Measurements from ENCODE around the gene DDOST.

DNA sequence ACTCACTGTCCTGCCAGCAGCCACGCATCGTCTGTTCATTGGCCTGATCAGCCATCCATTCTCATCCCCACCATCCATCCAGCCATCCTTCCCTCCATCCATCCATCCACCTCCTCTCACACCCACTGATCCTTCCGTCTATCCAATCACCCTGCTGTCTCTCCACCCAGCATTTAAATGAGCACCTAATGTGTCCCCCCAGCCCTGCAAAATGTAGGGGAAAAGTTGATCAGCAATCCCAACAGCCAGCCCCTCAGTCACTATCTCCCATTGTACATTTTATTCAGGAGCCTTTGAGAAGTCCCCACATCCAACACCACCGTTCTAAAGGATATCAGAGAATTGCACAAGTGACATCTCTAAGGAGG, 11.1 kb upstream of the DDOST start:
- no peak for TF ChIP-seq EZH2 (IDR thresholded peaks at IDR 0.05; ENCODE audit: borderline replicate concordance, low read depth, low read length, severe bottlenecking)
- TF ChIP-seq, protein P1, sequence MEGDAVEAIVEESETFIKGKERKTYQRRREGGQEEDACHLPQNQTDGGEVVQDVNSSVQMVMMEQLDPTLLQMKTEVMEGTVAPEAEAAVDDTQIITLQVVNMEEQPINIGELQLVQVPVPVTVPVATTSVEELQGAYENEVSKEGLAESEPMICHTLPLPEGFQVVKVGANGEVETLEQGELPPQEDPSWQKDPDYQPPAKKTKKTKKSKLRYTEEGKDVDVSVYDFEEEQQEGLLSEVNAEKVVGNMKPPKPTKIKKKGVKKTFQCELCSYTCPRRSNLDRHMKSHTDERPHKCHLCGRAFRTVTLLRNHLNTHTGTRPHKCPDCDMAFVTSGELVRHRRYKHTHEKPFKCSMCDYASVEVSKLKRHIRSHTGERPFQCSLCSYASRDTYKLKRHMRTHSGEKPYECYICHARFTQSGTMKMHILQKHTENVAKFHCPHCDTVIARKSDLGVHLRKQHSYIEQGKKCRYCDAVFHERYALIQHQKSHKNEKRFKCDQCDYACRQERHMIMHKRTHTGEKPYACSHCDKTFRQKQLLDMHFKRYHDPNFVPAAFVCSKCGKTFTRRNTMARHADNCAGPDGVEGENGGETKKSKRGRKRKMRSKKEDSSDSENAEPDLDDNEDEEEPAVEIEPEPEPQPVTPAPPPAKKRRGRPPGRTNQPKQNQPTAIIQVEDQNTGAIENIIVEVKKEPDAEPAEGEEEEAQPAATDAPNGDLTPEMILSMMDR (IDR thresholded peaks at IDR 0.05; ENCODE audit: borderline replicate concordance, extremely low read depth, low read length, poor library complexity, severe bottlenecking), result no peak
